Muscle layer of colon (tissue), 2 donors: ENCODE results near the gene LINC00237.

Experiments used
- H3K27ac ChIP-seq: one replicate; pipeline ENCODE4 v1.7.0; 2013; ENCODE audit warnings: low read depth, mild to moderate bottlenecking, low read length, moderate library complexity
- H3K27me3 ChIP-seq, 2 donors: one replicate each; pipeline ENCODE4 v1.7.0; 2013; ENCODE audit warnings: low read length in 2 of 2, mild to moderate bottlenecking in 2 of 2; ENCODE audit not compliant: insufficient read depth in 2 of 2, control insufficient read depth in 1 of 2
- H3K36me3 ChIP-seq: one replicate; pipeline ENCODE4 v1.7.0; 2013; ENCODE audit warnings: mild to moderate bottlenecking, low read length; ENCODE audit not compliant: insufficient read depth
- H3K4me1 ChIP-seq: one replicate; pipeline ENCODE4 v1.7.0; 2013; ENCODE audit warnings: mild to moderate bottlenecking, low read length; ENCODE audit not compliant: insufficient read depth
- H3K4me3 ChIP-seq, 2 donors: one replicate each; pipeline ENCODE4 v1.7.0; 2013; ENCODE audit warnings: low read length in 2 of 2, low read depth in 1 of 2, mild to moderate bottlenecking in 1 of 2, moderate library complexity in 1 of 2
- H3K9ac ChIP-seq: one replicate; pipeline ENCODE4 v1.7.0; 2013; ENCODE audit warnings: low read length
- H3K9me3 ChIP-seq: one replicate; pipeline ENCODE4 v1.7.0; 2013; ENCODE audit warnings: mild to moderate bottlenecking, low read length
- donor health status: abdominal sarcoma.
- donor health status: Adenocarcinoma of cecum.

LINC00237 gene

GRCh38 chr20:21106171-21107017, at the start of gene LINC00237:
TSS of gene LINC00237 (minus strand) at chr20:21106358.
- Histone ChIP-seq H3K27me3 (peaks cover 48 to 56% of the 10 kb centered on the region in 2 donors), H3K27ac (no peak within 1 kb of the TSS), H3K9me3 (no peaks in the 10 kb centered on the region), H3K9ac (no peak within 1 kb of the TSS), H3K4me1 (peaks cover 15% of the 10 kb centered on the region), H3K36me3 (no peaks in the 10 kb centered on the region), H3K4me3 (no peak within 1 kb of the TSS)

GRCh38 chr20:21155268-21155667, 49.1 kb upstream of the LINC00237 start:
- Histone ChIP-seq H3K4me3 (no peak overlapping the region), H3K9ac (no peak overlapping the region), H3K4me1 (peaks cover 36% of the 10 kb centered on the region), H3K27me3 (no peaks in the 10 kb centered on the region), H3K9me3 (no peaks in the 10 kb centered on the region), H3K27ac (peak overlapping the region; percentile 63), H3K36me3 (no peaks in the 10 kb centered on the region)

GRCh38 chr20:21154692-21155091, 48.5 kb upstream of the LINC00237 start:
- Histone ChIP-seq H3K36me3 (no peaks in the 10 kb centered on the region), H3K9ac (no peak overlapping the region), H3K27me3 (no peaks in the 10 kb centered on the region), H3K27ac (peak overlapping the region; percentile 63), H3K4me1 (peaks cover 30% of the 10 kb centered on the region), H3K9me3 (no peaks in the 10 kb centered on the region), H3K4me3 (no peak overlapping the region)

- Histone ChIP-seq H3K4me1 (peaks cover 17% of the 10 kb centered on the region), H3K9me3 (no peaks in the 10 kb centered on the region), H3K27ac (peak overlapping the region; percentile 31), H3K9ac (no peak overlapping the region), H3K27me3 (no peaks in the 10 kb centered on the region), H3K4me3 (no peak overlapping the region), H3K36me3 (no peaks in the 10 kb centered on the region)
These were observed 45.6 kb upstream of the LINC00237 start for GRCh38 chr20:21151791-21152190.

- Histone ChIP-seq H3K36me3 (peaks cover 10% of the 10 kb centered on the region), H3K4me3 (no peak overlapping the region), H3K9me3 (no peaks in the 10 kb centered on the region), H3K27ac (no peak overlapping the region), H3K4me1 (peaks cover 3% of the 10 kb centered on the region), H3K9ac (no peak overlapping the region), H3K27me3 (no peaks in the 10 kb centered on the region)
These were observed 43.2 kb upstream of the LINC00237 start for GRCh38 chr20:21149344-21149743.

GRCh38 chr20:21147593-21147992, 41.4 kb upstream of the LINC00237 start:
- Histone ChIP-seq H3K27me3 (no peaks in the 10 kb centered on the region), H3K4me3 (no peak overlapping the region), H3K9me3 (no peaks in the 10 kb centered on the region), H3K27ac (no peak overlapping the region), H3K9ac (no peak overlapping the region), H3K36me3 (peaks cover 10% of the 10 kb centered on the region), H3K4me1 (no peaks in the 10 kb centered on the region)

- no peak overlapping the region for H3K9ac ChIP-seq
- no peak overlapping the region for H3K4me3 ChIP-seq
- no peak overlapping the region for H3K27ac ChIP-seq
- H3K36me3 ChIP-seq, result peaks cover 22% of the 10 kb centered on the region
- H3K4me1 ChIP-seq, result no peaks in the 10 kb centered on the region
- H3K9me3 ChIP-seq, result no peaks in the 10 kb centered on the region
- no peaks in the 10 kb centered on the region for H3K27me3 ChIP-seq
These were observed 40.1 kb upstream of the LINC00237 start for GRCh38 chr20:21146215-21146614.

GRCh38 chr20:21145424-21145823, 39.3 kb upstream of the LINC00237 start:
- H3K4me3 ChIP-seq, result no peak overlapping the region
- H3K4me1 ChIP-seq, result no peaks in the 10 kb centered on the region
- no peaks in the 10 kb centered on the region for H3K27me3 ChIP-seq
- peaks cover 25% of the 10 kb centered on the region for H3K36me3 ChIP-seq
- no peak overlapping the region for H3K9ac ChIP-seq
- H3K27ac ChIP-seq, result no peak overlapping the region
- no peaks in the 10 kb centered on the region for H3K9me3 ChIP-seq

- H3K4me1 ChIP-seq, result no peaks in the 10 kb centered on the region
- no peak overlapping the region for H3K27ac ChIP-seq
- H3K9ac ChIP-seq, result no peak overlapping the region
- no peaks in the 10 kb centered on the region for H3K9me3 ChIP-seq
- H3K27me3 ChIP-seq, result no peaks in the 10 kb centered on the region
- peaks cover 32% of the 10 kb centered on the region for H3K36me3 ChIP-seq
- no peak overlapping the region for H3K4me3 ChIP-seq
These were observed 37.2 kb upstream of the LINC00237 start for GRCh38 chr20:21143194-21143890.

- no peak overlapping the region for H3K4me3 ChIP-seq
- peaks cover 37% of the 10 kb centered on the region for H3K36me3 ChIP-seq
- H3K9ac ChIP-seq, result no peak overlapping the region
- no peaks in the 10 kb centered on the region for H3K27me3 ChIP-seq
- H3K4me1 ChIP-seq, result no peaks in the 10 kb centered on the region
- H3K9me3 ChIP-seq, result no peaks in the 10 kb centered on the region
- H3K27ac ChIP-seq, result no peak overlapping the region
These were observed 35.7 kb upstream of the LINC00237 start for GRCh38 chr20:21141825-21142224.

GRCh38 chr20:21139881-21140566, 33.9 kb upstream of the LINC00237 start:
- peaks cover 31% of the 10 kb centered on the region for H3K36me3 ChIP-seq

More at GRCh38 chr20:21139881-21140566, 33.9 kb upstream of the LINC00237 start:
- Histone ChIP-seq H3K27me3 (no peaks in the 10 kb centered on the region), H3K27ac (no peak overlapping the region), H3K4me1 (no peaks in the 10 kb centered on the region), H3K4me3 (no peak overlapping the region), H3K9ac (no peak overlapping the region), H3K9me3 (no peaks in the 10 kb centered on the region)
